ENCODE data around the gene TMEM61. TPM values are rescaled to one million over a fixed set of nuclear protein-coding genes. Genes with fewer than 3 reads are reported as not detected.
A peak's percentile ranks its signal among the peaks of the same experiment; 100 is the strongest.

TMEM61 gene
- total RNA-seq, 1 donor from 2014 or later: 2.9 TPM

DNA sequence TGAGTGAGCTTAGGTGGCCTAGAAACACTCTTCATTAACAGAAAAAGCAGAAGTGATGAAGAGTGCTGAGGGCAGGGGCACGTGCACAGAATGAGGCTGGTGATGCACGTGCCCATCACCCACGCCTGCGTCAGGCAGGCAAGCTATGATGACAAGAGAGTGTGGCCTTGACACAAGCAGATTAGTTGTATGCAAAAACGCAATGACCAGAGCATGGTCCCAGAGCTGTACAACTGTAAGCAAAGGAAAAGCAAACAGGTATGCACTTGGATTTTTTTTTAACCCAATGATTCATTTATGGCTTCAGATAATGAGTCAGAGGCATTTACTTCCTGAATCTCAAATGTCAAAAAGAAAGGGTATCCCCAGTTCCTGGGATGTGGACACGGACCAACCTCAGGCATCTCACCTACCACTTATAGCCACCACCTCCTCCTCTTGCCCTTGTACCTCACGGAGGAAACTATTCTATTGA, 9.1 kb upstream of the TMEM61 start:
- no peak overlapping the region for H3K4me3 Mint-ChIP-seq
- H3K4me1 Mint-ChIP-seq (ENCODE audit: unreplicated experiment): peaks cover 16% of the 10 kb centered on the region
- no peak overlapping the region for H3K27ac Mint-ChIP-seq
- no peaks in the 10 kb centered on the region for H3K9me3 Mint-ChIP-seq
- peaks cover 4% of the 10 kb centered on the region for H3K27me3 Mint-ChIP-seq
- no peak for DNase-seq (ENCODE audit: extremely low spot score, unreplicated experiment)
- no peaks in the 10 kb centered on the region for H3K36me3 Mint-ChIP-seq
- TF ChIP-seq, protein P1, sequence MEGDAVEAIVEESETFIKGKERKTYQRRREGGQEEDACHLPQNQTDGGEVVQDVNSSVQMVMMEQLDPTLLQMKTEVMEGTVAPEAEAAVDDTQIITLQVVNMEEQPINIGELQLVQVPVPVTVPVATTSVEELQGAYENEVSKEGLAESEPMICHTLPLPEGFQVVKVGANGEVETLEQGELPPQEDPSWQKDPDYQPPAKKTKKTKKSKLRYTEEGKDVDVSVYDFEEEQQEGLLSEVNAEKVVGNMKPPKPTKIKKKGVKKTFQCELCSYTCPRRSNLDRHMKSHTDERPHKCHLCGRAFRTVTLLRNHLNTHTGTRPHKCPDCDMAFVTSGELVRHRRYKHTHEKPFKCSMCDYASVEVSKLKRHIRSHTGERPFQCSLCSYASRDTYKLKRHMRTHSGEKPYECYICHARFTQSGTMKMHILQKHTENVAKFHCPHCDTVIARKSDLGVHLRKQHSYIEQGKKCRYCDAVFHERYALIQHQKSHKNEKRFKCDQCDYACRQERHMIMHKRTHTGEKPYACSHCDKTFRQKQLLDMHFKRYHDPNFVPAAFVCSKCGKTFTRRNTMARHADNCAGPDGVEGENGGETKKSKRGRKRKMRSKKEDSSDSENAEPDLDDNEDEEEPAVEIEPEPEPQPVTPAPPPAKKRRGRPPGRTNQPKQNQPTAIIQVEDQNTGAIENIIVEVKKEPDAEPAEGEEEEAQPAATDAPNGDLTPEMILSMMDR (conservative IDR thresholded peaks at IDR 0.05): no peak

DNA sequence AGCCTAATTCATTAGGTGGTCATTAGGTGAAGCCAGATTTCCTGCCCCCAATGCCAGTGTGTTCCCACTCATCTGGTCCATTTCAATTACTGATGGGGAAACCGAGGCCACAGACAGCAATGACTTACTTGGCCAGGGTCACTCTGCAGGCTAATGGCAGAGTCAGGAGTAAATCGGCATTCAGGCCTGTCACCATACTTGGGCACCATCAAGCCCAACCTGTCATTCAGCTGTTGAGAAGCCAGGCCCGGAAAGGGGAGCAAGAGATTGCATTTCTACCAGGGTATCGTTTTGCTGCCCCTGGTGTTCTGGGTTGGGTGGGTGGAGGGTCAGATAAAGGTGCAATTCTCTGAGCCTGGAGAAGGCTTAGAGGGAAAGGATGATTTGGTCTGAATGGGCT, 8.0 kb upstream of the TMEM61 start:
- Mint-ChIP-seq H3K36me3 (no peaks in the 10 kb centered on the region), H3K4me3 (no peak overlapping the region), H3K27ac (no peak overlapping the region), H3K27me3 (peaks cover 4% of the 10 kb centered on the region), H3K4me1 (ENCODE audit: unreplicated experiment) (peaks cover 25% of the 10 kb centered on the region), H3K9me3 (no peaks in the 10 kb centered on the region)
- no peak for DNase-seq (ENCODE audit: extremely low spot score, unreplicated experiment)
- TF ChIP-seq, protein P1 (conservative IDR thresholded peaks at IDR 0.05): no peak

DNA sequence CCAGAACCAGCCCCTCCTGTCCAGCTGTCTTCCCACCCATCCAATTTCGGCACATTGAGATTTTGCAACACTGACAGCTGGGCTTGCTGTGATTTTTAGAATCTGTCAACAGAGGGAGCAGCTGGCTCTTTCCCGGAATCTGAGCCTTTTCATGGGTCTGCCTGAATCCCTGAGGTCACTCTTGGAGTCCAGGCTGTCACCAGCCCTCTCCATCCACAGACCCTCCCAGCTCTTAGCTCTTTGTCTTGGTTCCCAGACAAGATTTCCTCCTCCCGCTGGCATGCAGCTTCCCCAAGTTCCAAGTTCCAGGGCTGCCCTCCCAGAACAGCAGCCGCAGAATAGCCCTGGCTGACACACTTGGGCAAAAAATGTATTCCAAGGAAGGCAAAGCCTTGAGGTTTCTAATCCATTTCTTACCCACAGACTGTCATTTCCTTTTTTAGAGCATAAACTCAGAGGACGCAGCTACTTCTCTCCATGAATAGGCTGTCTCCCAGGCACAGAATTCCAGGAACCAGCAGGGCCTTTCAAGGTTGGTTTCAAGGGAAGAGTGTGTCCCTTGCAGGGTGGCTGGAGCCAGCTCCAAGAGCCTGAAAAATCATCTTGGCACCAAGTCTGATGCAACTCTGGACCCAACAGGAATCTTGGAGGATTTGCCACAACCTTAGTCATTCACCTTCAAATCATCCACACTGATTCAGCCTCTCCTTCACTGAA, 7.1 kb upstream of the TMEM61 start:
- no peaks in the 10 kb centered on the region for H3K36me3 Mint-ChIP-seq
- DNase-seq (ENCODE audit: extremely low spot score, unreplicated experiment): no peak
- peaks cover 32% of the 10 kb centered on the region for H3K4me1 Mint-ChIP-seq (ENCODE audit: unreplicated experiment)
- no peaks in the 10 kb centered on the region for H3K9me3 Mint-ChIP-seq
- H3K4me3 Mint-ChIP-seq: no peak overlapping the region
- TF ChIP-seq, protein P1 (conservative IDR thresholded peaks at IDR 0.05): peak; percentile 48
- H3K27ac Mint-ChIP-seq: peak overlapping the region; percentile 68
- H3K27me3 Mint-ChIP-seq: peaks cover 11% of the 10 kb centered on the region

DNA sequence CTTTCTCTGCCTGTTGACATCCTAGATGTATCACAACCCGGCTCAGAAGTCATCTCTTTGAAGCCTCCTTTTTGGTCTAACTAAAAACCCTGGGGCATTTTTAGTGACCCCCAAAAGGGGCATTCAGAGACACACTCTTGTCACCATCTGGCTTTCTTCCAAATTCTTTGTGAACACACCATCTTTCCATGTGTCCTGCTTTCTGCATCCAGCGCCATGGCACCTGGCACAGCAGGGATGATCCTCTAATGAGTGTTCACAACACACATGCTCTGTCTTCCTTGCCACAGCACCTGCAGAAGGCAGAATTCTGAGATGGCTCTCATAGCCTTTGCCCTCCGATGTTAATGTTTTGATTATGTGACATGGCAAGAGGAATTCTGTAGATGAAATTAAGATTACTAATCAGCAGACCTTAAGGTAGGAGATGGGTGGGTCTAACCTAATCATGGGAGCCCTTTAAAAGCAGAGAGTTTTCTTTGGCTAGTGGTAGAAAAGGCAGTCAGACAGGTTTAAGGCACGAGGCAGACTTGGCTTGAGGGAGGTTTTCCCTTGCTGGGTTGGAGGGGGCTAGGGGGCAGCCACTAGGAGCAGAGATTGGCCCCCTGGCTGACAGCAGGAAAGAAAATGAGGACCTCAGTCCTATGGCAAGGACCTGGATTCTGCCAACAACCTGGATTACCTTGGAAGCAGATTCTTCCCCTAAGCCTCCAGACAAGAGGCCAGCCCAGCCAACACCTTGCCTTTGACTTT, 4.9 kb upstream of the TMEM61 start:
- no peak for DNase-seq (ENCODE audit: extremely low spot score, unreplicated experiment)
- Mint-ChIP-seq H3K9me3 (no peaks in the 10 kb centered on the region), H3K36me3 (no peaks in the 10 kb centered on the region), H3K4me3 (no peak overlapping the region), H3K4me1 (ENCODE audit: unreplicated experiment) (peaks cover 32% of the 10 kb centered on the region), H3K27ac (peak overlapping the region; percentile 3), H3K27me3 (peaks cover 24% of the 10 kb centered on the region)
- TF ChIP-seq, protein P1 (conservative IDR thresholded peaks at IDR 0.05): no peak

DNA sequence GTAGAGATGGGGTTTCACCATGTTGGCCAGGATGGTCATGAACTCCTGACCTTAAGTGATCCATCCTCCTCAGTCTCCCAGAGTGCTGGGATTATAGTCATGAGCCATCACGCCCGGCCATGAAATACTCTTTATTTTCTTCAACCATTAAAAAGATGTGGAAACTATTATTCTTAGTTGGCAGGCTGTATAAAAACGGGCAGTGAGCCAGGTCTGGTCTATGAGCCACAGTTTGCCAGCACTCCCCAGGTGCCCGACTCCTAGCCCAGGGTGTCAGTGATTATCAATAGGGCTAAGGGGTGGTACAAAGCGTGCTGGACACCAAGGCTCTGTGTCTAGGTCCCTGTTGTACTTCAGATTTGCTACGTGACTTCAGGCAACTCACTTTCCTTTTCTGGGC, 3.7 kb upstream of the TMEM61 start:
- Mint-ChIP-seq H3K9me3 (no peaks in the 10 kb centered on the region), H3K27ac (peak overlapping the region; percentile 53), H3K4me1 (ENCODE audit: unreplicated experiment) (peaks cover 32% of the 10 kb centered on the region), H3K36me3 (no peaks in the 10 kb centered on the region), H3K4me3 (no peak overlapping the region), H3K27me3 (peaks cover 33% of the 10 kb centered on the region)
- no peak for DNase-seq (ENCODE audit: extremely low spot score, unreplicated experiment)
- TF ChIP-seq, protein P1 (conservative IDR thresholded peaks at IDR 0.05): no peak
